GM12872 (cell line): ENCODE measurements around the gene B3GAT2.

Source experiments
- TF ChIP-seq, protein P1 (sequence below): IDR thresholded peaks from 3 replicates; pipeline ENCODE4 v1.5.1; 2011; ENCODE audit warnings: low read depth, mild to moderate bottlenecking, low read length, moderate library complexity; ENCODE audit not compliant: insufficient read depth

The B3GAT2 gene

GRCh38 chr6:70852667-70853246 is 104.1 kb downstream of the B3GAT2 start:
- TF ChIP-seq, protein P1, sequence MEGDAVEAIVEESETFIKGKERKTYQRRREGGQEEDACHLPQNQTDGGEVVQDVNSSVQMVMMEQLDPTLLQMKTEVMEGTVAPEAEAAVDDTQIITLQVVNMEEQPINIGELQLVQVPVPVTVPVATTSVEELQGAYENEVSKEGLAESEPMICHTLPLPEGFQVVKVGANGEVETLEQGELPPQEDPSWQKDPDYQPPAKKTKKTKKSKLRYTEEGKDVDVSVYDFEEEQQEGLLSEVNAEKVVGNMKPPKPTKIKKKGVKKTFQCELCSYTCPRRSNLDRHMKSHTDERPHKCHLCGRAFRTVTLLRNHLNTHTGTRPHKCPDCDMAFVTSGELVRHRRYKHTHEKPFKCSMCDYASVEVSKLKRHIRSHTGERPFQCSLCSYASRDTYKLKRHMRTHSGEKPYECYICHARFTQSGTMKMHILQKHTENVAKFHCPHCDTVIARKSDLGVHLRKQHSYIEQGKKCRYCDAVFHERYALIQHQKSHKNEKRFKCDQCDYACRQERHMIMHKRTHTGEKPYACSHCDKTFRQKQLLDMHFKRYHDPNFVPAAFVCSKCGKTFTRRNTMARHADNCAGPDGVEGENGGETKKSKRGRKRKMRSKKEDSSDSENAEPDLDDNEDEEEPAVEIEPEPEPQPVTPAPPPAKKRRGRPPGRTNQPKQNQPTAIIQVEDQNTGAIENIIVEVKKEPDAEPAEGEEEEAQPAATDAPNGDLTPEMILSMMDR, result no peak

DNA sequence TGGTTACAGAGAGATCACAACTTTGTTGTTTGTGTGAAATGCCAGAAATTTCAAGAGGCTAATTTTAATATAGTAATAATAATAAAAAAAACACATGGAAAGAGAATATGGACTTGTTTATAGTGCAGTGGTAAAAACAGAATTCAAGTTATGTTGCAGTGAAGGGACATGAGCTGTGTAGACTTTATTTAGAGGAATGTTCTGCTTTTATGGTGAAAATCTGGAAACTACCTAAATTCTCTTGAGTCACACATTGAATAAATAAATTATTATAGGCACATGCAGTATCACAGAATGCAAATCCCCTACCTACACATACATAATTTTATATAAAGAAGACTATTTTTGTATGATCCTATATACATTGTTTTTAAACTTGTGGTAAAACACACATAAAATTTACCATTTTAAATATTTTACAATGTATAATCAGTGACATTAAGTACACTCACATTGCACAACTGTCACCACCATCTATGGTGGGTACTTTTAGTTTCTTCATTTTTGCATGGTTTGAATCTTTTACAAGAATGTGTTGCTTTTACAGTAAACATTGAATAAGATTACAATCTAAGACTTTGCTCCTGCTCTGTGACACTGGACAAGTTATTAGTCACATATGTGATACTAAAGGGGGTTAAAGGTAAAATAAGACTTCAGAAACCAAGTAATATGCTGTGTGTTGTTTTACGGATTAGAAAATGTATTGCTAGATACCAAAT is 107.4 kb downstream of the B3GAT2 start:
- TF ChIP-seq, protein P1, result no peak

DNA sequence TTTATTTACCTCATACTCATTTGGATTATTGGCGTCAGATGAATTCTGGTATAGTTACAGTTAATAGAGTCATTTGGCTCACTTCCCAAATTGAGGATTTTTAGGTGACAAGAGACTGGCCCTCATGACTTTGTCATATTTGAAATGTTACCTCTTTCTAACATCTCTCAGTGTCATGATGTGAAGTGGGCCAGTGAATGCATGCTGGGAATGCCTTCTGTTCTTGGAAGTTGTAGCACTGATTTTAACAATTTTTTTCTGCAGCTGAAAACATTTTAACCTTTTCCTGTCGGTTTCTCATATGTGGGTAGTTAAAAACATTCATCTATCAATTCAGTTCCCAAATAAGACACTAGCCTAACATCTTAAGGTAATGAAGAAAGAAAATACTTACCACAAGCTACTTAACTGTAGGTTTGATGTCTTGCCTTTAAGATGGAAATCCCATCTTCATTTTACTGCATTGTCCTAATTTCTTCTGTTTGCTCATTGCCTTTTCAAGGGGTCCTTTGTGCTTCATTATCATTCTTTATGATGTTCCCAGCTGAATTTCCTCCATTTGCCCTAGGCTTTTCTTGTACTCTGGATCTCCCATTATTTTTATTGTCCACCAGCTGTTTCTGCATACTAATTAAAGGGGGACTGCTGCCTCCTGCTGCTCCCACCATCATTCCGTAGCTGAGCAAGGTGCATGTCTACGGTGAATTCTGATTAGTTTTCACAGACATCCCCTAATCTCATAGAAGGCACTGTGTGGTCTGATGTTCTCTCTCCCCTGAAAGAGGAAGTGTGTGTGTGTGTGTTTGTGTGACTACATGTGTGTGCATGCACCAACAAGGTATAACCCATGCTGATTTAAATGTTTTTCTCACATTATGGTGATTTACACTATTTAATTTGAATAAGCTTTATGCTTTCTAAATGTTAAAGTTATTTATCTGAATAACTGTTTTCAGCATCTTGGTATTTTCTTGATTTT is 109.5 kb downstream of the B3GAT2 start:
- TF ChIP-seq, protein P1, result no peak

- TF ChIP-seq, protein P1, result no peak
Observed at GRCh38 chr6:70846207-70846835, 110.5 kb downstream of the B3GAT2 start.

DNA sequence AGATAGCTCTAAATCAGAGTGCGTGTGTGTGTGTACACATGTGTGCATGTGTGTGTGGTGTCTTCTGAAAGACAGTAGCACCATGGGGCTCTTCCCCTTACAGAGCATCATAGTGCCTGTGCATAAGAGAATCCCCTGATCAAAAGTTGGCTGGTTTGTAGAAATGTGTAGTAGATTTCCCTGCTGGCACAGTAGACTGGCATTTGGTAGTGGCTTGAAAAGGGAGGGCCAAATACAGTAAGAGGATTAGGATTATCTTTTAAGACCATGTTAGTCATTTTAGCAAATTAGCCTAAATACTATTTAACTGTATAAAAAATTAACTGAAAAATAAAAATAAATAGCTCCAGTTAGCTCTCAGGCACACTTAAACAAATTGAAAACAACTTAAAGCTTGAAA is 112.6 kb downstream of the B3GAT2 start:
- TF ChIP-seq, protein P1, result no peak

- TF ChIP-seq, protein P1, result 0 out of 3 replicates have a peak, but pooled peaks have one; percentile 10
Observed at GRCh38 chr6:70843328-70843918, 113.4 kb downstream of the B3GAT2 start.
